Stimulated activated naive CD8-positive, alpha-beta T cell treated with anti-CD3 and anti-CD28 coated beads, Interleukin-15, Interleukin-2, amounts not matched to agents 100 ng/mL and 50 ng/mL, for 24 hours (primary cell): ENCODE measurements around the gene RXRA.
A peak's percentile ranks its signal among the peaks of the same experiment; 100 is the strongest.

Experiments used
- H3K27ac Mint-ChIP-seq: one replicate; pipeline ENCODE4 v1.8.0; 2021; ENCODE audit warnings: mild to moderate bottlenecking, mixed read lengths
- H3K27me3 Mint-ChIP-seq: one replicate; pipeline ENCODE4 v1.8.0; 2021; ENCODE audit warnings: mixed read lengths
- H3K36me3 Mint-ChIP-seq: one replicate; pipeline ENCODE4 v1.8.0; 2021; ENCODE audit warnings: low read depth, mixed read lengths
- H3K4me1 Mint-ChIP-seq: one replicate; pipeline ENCODE4 v1.8.0; 2021; ENCODE audit warnings: low read depth, mixed read lengths
- H3K4me3 Mint-ChIP-seq: one replicate; pipeline ENCODE4 v1.8.0; 2021; ENCODE audit warnings: mild to moderate bottlenecking, mixed read lengths
- H3K9me3 Mint-ChIP-seq: one replicate; pipeline ENCODE4 v1.8.0; 2021; ENCODE audit warnings: mixed read lengths

RXRA gene

DNA sequence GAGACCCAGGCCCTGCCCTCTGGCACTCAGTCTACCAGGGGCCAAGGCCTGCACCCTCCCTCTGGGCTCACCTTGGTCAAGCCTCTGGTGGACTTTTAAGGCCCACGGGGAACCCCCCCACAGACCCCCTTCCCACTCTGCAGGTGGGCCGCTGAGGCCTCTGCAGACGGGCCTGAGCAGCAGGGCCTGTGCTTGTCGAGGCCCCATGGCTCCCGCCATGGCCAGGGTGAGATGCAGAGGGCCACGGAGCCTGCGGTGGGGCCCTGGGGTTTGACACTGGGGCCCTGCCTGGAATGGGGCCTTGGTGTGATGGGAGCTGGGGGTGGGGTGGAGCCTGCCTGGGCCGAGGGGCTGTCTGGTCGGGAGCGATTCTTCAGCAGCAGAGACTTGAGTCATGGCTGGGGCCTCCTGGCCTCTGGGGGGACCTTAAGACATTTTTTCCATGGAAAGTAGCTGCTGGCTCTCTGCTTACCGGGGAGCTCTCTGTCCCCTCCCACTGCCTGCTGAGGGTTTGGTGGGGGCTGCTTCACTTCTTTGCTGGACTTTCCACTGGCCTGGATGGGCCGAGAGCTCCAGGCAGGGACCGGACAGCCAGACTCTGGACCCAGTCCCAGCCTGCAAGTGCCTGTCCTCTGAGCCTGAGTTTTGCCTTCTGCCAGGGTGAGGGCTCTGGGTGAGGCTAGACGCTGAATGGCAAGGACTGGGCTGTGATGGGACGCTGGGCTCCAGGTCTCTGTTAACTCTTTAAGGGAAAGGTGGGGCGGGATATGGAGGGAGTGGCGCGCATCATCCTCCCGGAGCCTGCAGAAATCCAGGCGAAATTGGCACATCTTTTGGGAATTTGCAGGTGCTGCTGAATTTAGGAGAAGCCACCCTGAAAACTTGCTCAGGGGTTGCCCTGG is 132.2 kb downstream of the RXRA start:
- Mint-ChIP-seq H3K4me1 (peaks cover 34% of the 10 kb centered on the region), H3K27me3 (no peaks in the 10 kb centered on the region), H3K27ac (peak overlapping the region; percentile 45), H3K36me3 (no peaks in the 10 kb centered on the region), H3K9me3 (no peaks in the 10 kb centered on the region), H3K4me3 (no peak overlapping the region)

DNA sequence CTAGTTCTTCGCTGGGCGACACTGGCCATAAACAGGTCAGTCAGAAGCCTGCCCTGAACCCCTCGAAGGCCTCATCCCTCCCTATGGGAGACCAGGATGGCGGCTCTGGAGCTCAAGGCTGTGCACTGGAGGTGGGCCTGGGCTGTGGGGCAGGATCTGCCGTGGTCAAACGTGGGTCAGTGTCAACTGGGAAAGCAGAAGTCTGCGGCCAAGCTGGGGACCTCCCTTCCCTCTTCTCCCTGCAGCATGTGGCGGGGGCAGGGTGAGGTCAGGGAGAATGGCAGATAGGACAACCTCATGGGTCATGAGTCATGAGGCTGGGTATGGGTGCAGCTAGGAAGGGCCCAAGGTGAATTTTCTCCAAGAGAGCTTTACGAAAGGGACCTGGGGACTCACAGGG is 132.9 kb downstream of the RXRA start:
- Mint-ChIP-seq H3K36me3 (no peaks in the 10 kb centered on the region), H3K27ac (no peak overlapping the region)

GRCh38 chr9:134459573-134459972 is 133.3 kb downstream of the RXRA start:
- no peak overlapping the region for H3K4me3 Mint-ChIP-seq
- H3K27me3 Mint-ChIP-seq: no peaks in the 10 kb centered on the region
- H3K4me1 Mint-ChIP-seq: peaks cover 34% of the 10 kb centered on the region
- H3K36me3 Mint-ChIP-seq: no peaks in the 10 kb centered on the region
- H3K9me3 Mint-ChIP-seq: no peaks in the 10 kb centered on the region
- H3K27ac Mint-ChIP-seq: no peak overlapping the region

More for the DNA sequence above, 132.9 kb downstream of the RXRA start:
- no peaks in the 10 kb centered on the region for H3K27me3 Mint-ChIP-seq
- H3K9me3 Mint-ChIP-seq: no peaks in the 10 kb centered on the region
- H3K4me3 Mint-ChIP-seq: no peak overlapping the region
- peaks cover 34% of the 10 kb centered on the region for H3K4me1 Mint-ChIP-seq

DNA sequence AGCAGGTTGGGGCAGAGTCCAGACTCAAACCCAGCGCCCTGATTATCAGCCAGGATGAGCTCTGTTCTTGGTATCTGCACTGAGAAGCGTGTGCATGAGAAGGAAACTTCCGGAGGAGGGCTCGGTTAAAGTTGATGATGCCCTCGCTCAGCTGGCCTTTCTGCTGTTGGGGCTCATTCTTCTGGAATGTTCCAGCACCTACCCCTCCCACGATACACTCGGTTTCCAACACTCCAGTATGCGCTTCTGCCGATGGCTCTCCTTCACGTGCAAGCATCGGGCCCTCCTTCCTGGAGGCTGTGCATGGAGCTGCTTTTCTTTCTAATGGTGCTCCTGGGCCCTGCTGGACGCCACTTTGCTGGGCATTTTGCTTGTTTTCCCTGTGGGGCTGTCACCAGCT is 134.0 kb downstream of the RXRA start:
- Mint-ChIP-seq H3K27me3 (no peaks in the 10 kb centered on the region), H3K4me3 (no peak overlapping the region), H3K27ac (no peak overlapping the region), H3K4me1 (peaks cover 34% of the 10 kb centered on the region), H3K9me3 (no peaks in the 10 kb centered on the region), H3K36me3 (no peaks in the 10 kb centered on the region)

- Mint-ChIP-seq H3K27ac (no peak overlapping the region), H3K4me3 (no peak overlapping the region), H3K9me3 (no peaks in the 10 kb centered on the region), H3K4me1 (peaks cover 31% of the 10 kb centered on the region), H3K27me3 (no peaks in the 10 kb centered on the region), H3K36me3 (no peaks in the 10 kb centered on the region)
Observed at GRCh38 chr9:134460896-134461295, 134.6 kb downstream of the RXRA start.

DNA sequence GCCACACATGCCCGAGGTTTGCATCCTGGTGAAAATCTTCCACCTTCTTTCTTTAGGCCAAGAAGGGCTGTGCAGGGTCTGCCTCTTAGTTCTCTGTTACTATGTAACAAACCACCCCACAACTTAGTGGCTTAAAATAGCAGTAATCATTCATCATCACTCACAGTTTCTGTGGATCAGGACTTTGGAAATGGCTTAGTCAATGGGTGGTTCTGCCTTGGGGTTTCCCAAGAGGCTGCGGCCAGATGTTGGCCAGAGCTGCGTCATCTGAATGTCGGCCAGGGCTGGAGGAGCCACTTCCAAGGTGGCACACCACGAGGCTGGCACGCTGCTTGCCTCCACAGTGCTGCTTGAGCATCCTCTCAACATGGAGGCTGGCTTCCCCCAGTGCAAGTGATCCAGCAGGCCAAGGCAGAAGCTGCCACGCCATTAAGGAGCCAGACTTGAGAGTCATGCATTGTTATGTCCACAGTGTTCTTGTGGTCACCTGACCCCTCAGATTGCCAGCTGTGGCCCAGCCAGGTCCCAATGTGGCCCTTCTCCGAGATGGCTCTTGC is 135.2 kb downstream of the RXRA start:
- Mint-ChIP-seq H3K27ac (no peak overlapping the region), H3K4me3 (no peak overlapping the region), H3K4me1 (peaks cover 26% of the 10 kb centered on the region), H3K36me3 (no peaks in the 10 kb centered on the region), H3K9me3 (no peaks in the 10 kb centered on the region), H3K27me3 (no peaks in the 10 kb centered on the region)

GRCh38 chr9:134462318-134462717 is 136.1 kb downstream of the RXRA start:
- Mint-ChIP-seq H3K9me3 (no peaks in the 10 kb centered on the region), H3K4me3 (no peak overlapping the region), H3K4me1 (peaks cover 18% of the 10 kb centered on the region), H3K36me3 (no peaks in the 10 kb centered on the region), H3K27me3 (no peaks in the 10 kb centered on the region), H3K27ac (no peak overlapping the region)

DNA sequence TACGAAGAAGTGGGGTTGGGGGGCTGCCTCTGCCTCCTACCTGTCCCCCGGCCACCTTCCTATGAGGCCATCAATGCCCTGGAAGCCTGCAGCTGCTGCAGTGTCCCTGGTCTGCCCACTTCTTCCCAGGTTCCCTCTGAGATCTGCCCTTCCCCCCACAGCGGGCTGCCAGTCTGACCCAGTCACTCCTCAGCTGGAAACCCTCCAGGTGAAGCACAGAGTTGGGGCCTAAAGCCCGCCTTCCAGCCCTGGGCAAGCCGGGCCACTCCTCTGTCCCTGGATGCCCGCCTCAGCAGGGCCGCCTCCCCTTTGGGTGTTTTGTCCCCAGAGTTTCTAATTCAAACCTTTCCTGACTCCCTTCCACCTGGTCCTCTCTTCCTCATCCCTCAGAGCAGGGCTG is 137.0 kb downstream of the RXRA start:
- Mint-ChIP-seq H3K27me3 (no peaks in the 10 kb centered on the region), H3K36me3 (no peaks in the 10 kb centered on the region), H3K9me3 (no peaks in the 10 kb centered on the region), H3K4me1 (peaks cover 9% of the 10 kb centered on the region), H3K4me3 (no peak overlapping the region), H3K27ac (no peak overlapping the region)

DNA sequence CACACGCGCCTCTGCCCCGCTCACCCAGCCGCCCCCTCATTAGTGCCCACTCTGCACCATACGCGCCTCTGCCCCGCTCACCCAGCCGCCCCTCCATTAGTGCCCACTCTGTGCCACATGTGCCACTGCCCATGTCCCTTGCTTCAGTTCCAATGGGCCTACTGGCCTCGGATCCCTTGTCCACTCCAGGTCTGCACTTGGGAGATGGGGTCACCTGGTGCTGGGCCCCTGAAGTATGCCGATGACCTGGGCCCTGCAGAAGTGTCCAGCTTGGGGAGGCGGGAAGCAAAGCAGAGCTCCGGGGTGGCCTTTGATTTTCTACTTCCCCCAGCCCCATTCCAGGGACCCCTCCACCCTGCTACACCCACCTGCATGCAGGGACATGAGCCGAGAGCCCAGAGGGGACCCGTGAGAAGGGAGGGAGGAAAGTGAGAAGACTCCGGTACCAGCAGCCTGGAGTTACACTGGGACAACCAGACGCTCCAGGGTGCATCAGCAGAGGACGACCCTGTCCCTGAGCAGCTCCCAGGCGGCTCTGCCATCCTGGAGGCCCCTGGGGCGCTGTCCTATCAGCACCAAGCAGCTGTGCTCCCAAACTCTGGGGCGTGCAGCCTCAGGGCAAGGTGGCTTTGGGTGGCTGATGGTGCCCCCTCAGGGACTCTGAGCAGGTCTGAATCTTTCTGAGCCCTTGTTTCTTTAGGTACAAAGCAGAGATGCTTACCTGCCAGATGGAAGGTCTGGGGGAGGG is 140.8 kb downstream of the RXRA start:
- no peak overlapping the region for H3K4me3 Mint-ChIP-seq
- H3K9me3 Mint-ChIP-seq: no peaks in the 10 kb centered on the region
- H3K4me1 Mint-ChIP-seq: no peaks in the 10 kb centered on the region

DNA sequence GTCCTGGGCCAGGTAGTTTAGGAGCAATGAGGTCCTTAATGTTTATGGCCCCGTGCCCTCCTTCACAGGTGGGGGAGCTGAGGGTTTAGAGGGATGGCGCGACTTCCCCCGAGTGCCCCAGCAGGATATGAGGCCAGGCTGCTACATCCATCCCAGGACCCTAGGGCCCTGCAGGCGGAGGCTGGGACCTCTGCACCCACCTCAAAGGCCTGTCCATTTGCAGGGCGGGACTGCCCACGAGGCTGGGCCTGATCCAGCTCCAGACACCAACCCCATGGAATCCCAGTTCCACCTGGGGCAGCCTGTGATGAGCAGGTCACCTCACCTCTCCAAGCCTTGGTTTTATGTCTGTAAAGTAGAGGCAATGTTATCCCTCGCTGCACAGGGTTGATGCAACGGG is 142.1 kb downstream of the RXRA start:
- Mint-ChIP-seq H3K9me3 (no peaks in the 10 kb centered on the region), H3K4me1 (no peaks in the 10 kb centered on the region), H3K27me3 (no peaks in the 10 kb centered on the region), H3K36me3 (no peaks in the 10 kb centered on the region), H3K4me3 (no peak overlapping the region), H3K27ac (no peak overlapping the region)

More for the DNA sequence above, 140.8 kb downstream of the RXRA start:
- no peaks in the 10 kb centered on the region for H3K36me3 Mint-ChIP-seq
- H3K27me3 Mint-ChIP-seq: no peaks in the 10 kb centered on the region
- no peak overlapping the region for H3K27ac Mint-ChIP-seq

GRCh38 chr9:134469041-134469875 is 143.0 kb downstream of the RXRA start:
- Mint-ChIP-seq H3K36me3 (no peaks in the 10 kb centered on the region), H3K4me1 (no peaks in the 10 kb centered on the region), H3K9me3 (no peaks in the 10 kb centered on the region)

DNA sequence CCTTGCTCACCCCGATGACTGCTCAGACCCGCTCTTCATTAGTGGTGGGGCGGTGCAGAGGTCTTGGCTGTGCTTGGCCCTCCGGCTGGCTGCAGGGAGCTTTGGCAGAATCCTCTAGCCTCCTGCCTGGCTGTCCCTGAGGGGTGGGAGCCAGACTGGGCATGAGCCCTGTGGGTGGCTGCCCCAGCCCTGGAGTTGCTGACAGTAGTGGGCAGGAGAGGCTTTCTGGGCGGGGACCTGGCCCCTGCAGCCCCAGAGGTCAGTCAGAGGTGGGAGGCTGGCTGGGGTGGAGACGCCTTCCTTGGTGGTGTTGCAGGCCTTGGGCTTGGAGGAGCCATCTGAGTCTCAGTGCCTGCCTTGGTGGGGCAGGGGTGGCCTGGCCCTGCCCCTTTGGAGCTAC is 146.0 kb downstream of the RXRA start:
- peaks cover 4% of the 10 kb centered on the region for H3K4me1 Mint-ChIP-seq
- no peaks in the 10 kb centered on the region for H3K27me3 Mint-ChIP-seq
- H3K4me3 Mint-ChIP-seq: no peak overlapping the region
- H3K27ac Mint-ChIP-seq: no peak overlapping the region
- H3K9me3 Mint-ChIP-seq: no peaks in the 10 kb centered on the region
- no peaks in the 10 kb centered on the region for H3K36me3 Mint-ChIP-seq

More at GRCh38 chr9:134469041-134469875, 143.0 kb downstream of the RXRA start:
- H3K27ac Mint-ChIP-seq: no peak overlapping the region
- H3K27me3 Mint-ChIP-seq: no peaks in the 10 kb centered on the region
- no peak overlapping the region for H3K4me3 Mint-ChIP-seq

DNA sequence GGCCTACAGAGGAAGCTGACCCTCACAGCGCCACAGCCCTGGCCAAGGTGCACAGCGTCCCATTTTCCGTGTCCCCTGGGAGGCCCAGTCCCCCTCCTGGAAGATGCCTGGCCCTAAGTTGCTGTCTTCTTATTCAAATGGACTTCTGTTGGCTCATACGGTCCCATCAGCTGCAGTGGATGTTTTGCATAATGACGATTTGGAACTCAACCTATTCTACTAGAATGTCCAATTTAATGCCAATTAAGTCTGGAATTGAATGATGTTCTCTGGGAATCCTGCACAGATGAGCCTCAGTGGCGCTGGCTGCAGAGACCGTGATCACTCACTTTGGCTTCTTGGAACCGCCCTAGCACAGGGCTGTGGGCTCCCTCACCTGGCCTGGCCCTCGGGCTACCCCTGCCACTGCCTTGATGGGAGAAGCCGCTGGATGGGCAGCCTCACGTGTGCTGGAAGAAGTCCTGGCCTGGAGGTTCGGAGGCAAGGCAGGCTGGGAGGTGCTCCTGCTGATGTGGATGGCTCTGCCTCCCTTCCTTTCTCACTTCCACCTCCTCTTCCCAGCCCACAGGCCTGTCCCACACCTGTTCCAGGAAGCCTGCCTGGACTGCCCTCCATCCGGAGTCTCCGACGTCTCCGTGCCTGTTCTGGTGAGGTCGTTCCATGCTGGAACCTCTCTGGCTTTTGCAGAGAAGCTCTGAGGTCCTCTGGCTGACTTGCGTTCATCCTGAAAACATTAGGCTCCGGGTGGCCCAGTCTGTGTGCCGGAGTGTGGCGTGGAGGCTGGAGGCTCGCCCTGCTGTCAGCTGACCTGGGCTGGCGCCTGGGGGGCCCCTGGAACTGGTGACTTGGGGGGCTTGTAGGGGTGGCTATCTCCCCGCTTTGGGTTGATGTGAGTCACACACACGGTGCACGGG is 147.1 kb downstream of the RXRA start:
- Mint-ChIP-seq H3K4me3 (no peak overlapping the region), H3K9me3 (no peaks in the 10 kb centered on the region), H3K4me1 (peaks cover 4% of the 10 kb centered on the region), H3K27ac (peak overlapping the region; percentile 58), H3K27me3 (no peaks in the 10 kb centered on the region), H3K36me3 (no peaks in the 10 kb centered on the region)

DNA sequence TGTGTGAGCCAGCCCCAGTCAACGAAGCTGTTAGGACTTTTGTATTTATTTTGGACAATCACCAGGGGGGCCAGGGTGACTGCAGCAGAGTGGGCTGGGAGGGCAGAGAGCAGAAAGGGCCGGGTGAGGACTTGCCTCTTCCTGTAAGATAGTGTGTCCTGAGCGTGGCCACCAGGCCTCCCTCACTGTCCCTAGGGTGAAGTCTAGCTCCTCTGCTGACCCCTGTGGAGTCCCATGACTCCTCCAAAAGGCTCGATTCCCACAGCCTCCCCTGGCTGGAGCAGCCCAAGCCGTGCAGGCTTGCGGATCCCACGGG is 147.8 kb downstream of the RXRA start:
- no peak overlapping the region for H3K4me3 Mint-ChIP-seq
- no peaks in the 10 kb centered on the region for H3K27me3 Mint-ChIP-seq
- H3K36me3 Mint-ChIP-seq: no peaks in the 10 kb centered on the region
- peaks cover 4% of the 10 kb centered on the region for H3K4me1 Mint-ChIP-seq
- H3K9me3 Mint-ChIP-seq: no peaks in the 10 kb centered on the region
- H3K27ac Mint-ChIP-seq: peak overlapping the region; percentile 58
